ENCODE data around the gene DLG1.

DLG1 gene

GRCh38 chr3:197298341-197298944 lies at the start of gene DLG1:
DLG1 (minus strand) TSS chr3:197298612; CDS start chr3:197297204, 1,408 bp downstream.
- DNase-seq (ENCODE audit: low read depth in 2 of 3, low spot score in 1 of 3): peak; percentile 71 to 80 (median 76)

GRCh38 chr3:197348014-197348413 lies 49.6 kb upstream of the DLG1 start:
- no peak for DNase-seq (ENCODE audit: low read depth in 2 of 3, low spot score in 1 of 3)

GRCh38 chr3:197345390-197345789 lies 47.0 kb upstream of the DLG1 start:
- DNase-seq (ENCODE audit: low read depth in 2 of 3, low spot score in 1 of 3): no peak

GRCh38 chr3:197344582-197345318 lies 46.3 kb upstream of the DLG1 start:
- DNase-seq (ENCODE audit: low read depth in 2 of 3, low spot score in 1 of 3): no peak

- DNase-seq (ENCODE audit: low read depth in 2 of 3, low spot score in 1 of 3): no peak
Observed at GRCh38 chr3:197343656-197344408, 45.4 kb upstream of the DLG1 start.

- DNase-seq (ENCODE audit: low read depth in 2 of 3, low spot score in 1 of 3): no peak
Observed at GRCh38 chr3:197343111-197343510, 44.7 kb upstream of the DLG1 start.

- DNase-seq (ENCODE audit: low read depth in 2 of 3, low spot score in 1 of 3): no peak
Observed at GRCh38 chr3:197340521-197340871, 42.1 kb upstream of the DLG1 start.

- no peak for DNase-seq (ENCODE audit: low read depth in 2 of 3, low spot score in 1 of 3)
Observed at GRCh38 chr3:197339841-197340520, 41.6 kb upstream of the DLG1 start.

GRCh38 chr3:197338586-197338985 lies 40.2 kb upstream of the DLG1 start:
- no peak for DNase-seq (ENCODE audit: low read depth in 2 of 3, low spot score in 1 of 3)

- no peak for DNase-seq (ENCODE audit: low read depth in 2 of 3, low spot score in 1 of 3)
Observed at GRCh38 chr3:197337656-197338055, 39.2 kb upstream of the DLG1 start.

- DNase-seq (ENCODE audit: low read depth in 2 of 3, low spot score in 1 of 3): no peak
Observed at GRCh38 chr3:197337214-197337613, 38.8 kb upstream of the DLG1 start.

GRCh38 chr3:197336348-197336747 lies 37.9 kb upstream of the DLG1 start:
- DNase-seq (ENCODE audit: low read depth in 2 of 3, low spot score in 1 of 3): no peak

GRCh38 chr3:197335428-197336132 lies 37.2 kb upstream of the DLG1 start:
- no peak for DNase-seq (ENCODE audit: low read depth in 2 of 3, low spot score in 1 of 3)

GRCh38 chr3:197333901-197334639 lies 35.7 kb upstream of the DLG1 start:
- DNase-seq (ENCODE audit: low read depth in 2 of 3, low spot score in 1 of 3): no peak

- DNase-seq (ENCODE audit: low read depth in 2 of 3, low spot score in 1 of 3): no peak
Observed at GRCh38 chr3:197331131-197331530, 32.7 kb upstream of the DLG1 start.

- no peak for DNase-seq (ENCODE audit: low read depth in 2 of 3, low spot score in 1 of 3)
Observed at GRCh38 chr3:197329382-197329781, 31.0 kb upstream of the DLG1 start.

- no peak for DNase-seq (ENCODE audit: low read depth in 2 of 3, low spot score in 1 of 3)
Observed at GRCh38 chr3:197328198-197328597, 29.8 kb upstream of the DLG1 start.

GRCh38 chr3:197327701-197328100 lies 29.3 kb upstream of the DLG1 start:
- no peak for DNase-seq (ENCODE audit: low read depth in 2 of 3, low spot score in 1 of 3)

GRCh38 chr3:197325773-197326172 lies 27.4 kb upstream of the DLG1 start:
- DNase-seq (ENCODE audit: low read depth in 2 of 3, low spot score in 1 of 3): no peak

- DNase-seq (ENCODE audit: low read depth in 2 of 3, low spot score in 1 of 3): no peak
Observed at GRCh38 chr3:197322149-197322548, 23.7 kb upstream of the DLG1 start.
